ENCODE measurements around the gene MRFAP1L1.
A peak's percentile ranks its signal among the peaks of the same experiment; 100 is the strongest.

MRFAP1L1 gene

GRCh38 chr4:6715704-6716017, 6.0 kb upstream of the MRFAP1L1 start:
- DNase-seq = no peak

GRCh38 chr4:6714954-6715353, 5.3 kb upstream of the MRFAP1L1 start:
- DNase-seq = no peak

GRCh38 chr4:6710996-6711395, 1.3 kb upstream of the MRFAP1L1 start:
- no peak for DNase-seq

GRCh38 chr4:6710282-6710681, 617 bp upstream of the MRFAP1L1 start:
- no peak for DNase-seq

GRCh38 chr4:6706173-6706572, 3.5 kb downstream of the MRFAP1L1 start:
- no peak for DNase-seq

- no peak for DNase-seq
These were observed 4.0 kb downstream of the MRFAP1L1 start for GRCh38 chr4:6705646-6706045.

GRCh38 chr4:6703786-6704185, 5.9 kb downstream of the MRFAP1L1 start:
- no peak for DNase-seq

GRCh38 chr4:6702761-6703160, 6.9 kb downstream of the MRFAP1L1 start:
- DNase-seq = no peak

- no peak for DNase-seq
These were observed 8.3 kb downstream of the MRFAP1L1 start for GRCh38 chr4:6701371-6701770.

- DNase-seq = no peak
These were observed 9.8 kb downstream of the MRFAP1L1 start for GRCh38 chr4:6699903-6700302.

GRCh38 chr4:6699388-6699787, 10.3 kb downstream of the MRFAP1L1 start:
- no peak for DNase-seq

- DNase-seq = no peak
These were observed 12.5 kb downstream of the MRFAP1L1 start for GRCh38 chr4:6697131-6697530.

GRCh38 chr4:6696611-6697010, 13.1 kb downstream of the MRFAP1L1 start:
- DNase-seq = no peak

GRCh38 chr4:6695660-6696610, 13.7 kb downstream of the MRFAP1L1 start:
- DNase-seq = peak; percentile 16

GRCh38 chr4:6694177-6694901, 15.3 kb downstream of the MRFAP1L1 start:
- peak; percentile 20 for DNase-seq

- DNase-seq = no peak
These were observed 16.2 kb downstream of the MRFAP1L1 start, which contains the start of gene S100P for GRCh38 chr4:6693231-6694176. S100P (plus strand) TSS chr4:6693878; CDS start chr4:6693933, 55 bp downstream.

GRCh38 chr4:6692806-6693205, 16.9 kb downstream of the MRFAP1L1 start:
- DNase-seq = no peak

GRCh38 chr4:6692379-6692778, 17.3 kb downstream of the MRFAP1L1 start:
- DNase-seq = no peak

- DNase-seq = peak; percentile 16
These were observed 20.1 kb downstream of the MRFAP1L1 start for GRCh38 chr4:6689506-6689960.

GRCh38 chr4:6688879-6689505, 20.7 kb downstream of the MRFAP1L1 start:
- DNase-seq = peak; percentile 32

- DNase-seq = no peak
These were observed 21.5 kb downstream of the MRFAP1L1 start for GRCh38 chr4:6687947-6688878.

Data from activated gamma-delta T cell (primary cell).